IMR-90 (cell line): ENCODE results near the gene CNTN4. TPM values are rescaled to one million over a fixed set of nuclear protein-coding genes. Genes with fewer than 3 reads are reported as not detected.

Experiments used
- ATAC-seq: fragments of 200-7000 bp; cut with Tn5 transposase; 2 replicates; pipeline ENCODE4 v1.9.1; 2020; ENCODE audit warnings: low read depth, mild to moderate bottlenecking, moderate library complexity
- BruUV-seq: library from RNA; stranded (reverse); fragments of 400-500 nt; replicated peaks from 2 replicates; lab custom pipeline; 2021; lab: Mats Ljungman, UMichigan
- CTCF ChIA-PET: fragments of 300-600 bp; formaldehyde crosslinking; extraction: SDS; loops from one replicate; lab custom pipeline; 2021; ENCODE audit warnings: antibody characterized with exemption; lab: Yijun Ruan, JAX
- POLR2A ChIA-PET: fragments of 300-600 bp; sonication (Branson Sonifier 250); formaldehyde crosslinking; loops from one replicate; lab custom pipeline; 2022; ENCODE audit warnings: antibody characterized with exemption; ENCODE audit not compliant: unreplicated experiment; lab: Charles Lee
- DNase-seq: peaks from one replicate; pipeline ENCODE4 v3.0.0; 2013
- H2AFZ ChIP-seq: replicated peaks from 2 replicates; pipeline ENCODE3; 2013; ENCODE audit warnings: low read length, mild to moderate bottlenecking; ENCODE audit not compliant: poor library complexity
- H2AK5ac ChIP-seq: 2 replicates; pipeline ENCODE4 v1.6.1; 2013; ENCODE audit warnings: low read depth, low read length, inconsistent platforms
- H2AK9ac ChIP-seq: replicated peaks from 2 replicates; pipeline ENCODE3; 2013; ENCODE audit warnings: mild to moderate bottlenecking, low read depth, low read length, moderate library complexity; ENCODE audit not compliant: poor library complexity
- H2BK120ac ChIP-seq: 2 replicates; pipeline ENCODE4 v1.6.1; 2013; ENCODE audit warnings: low read depth, low read length, inconsistent platforms
- H2BK15ac ChIP-seq: 3 replicates; pipeline ENCODE4 v1.6.1; 2013; ENCODE audit warnings: low read depth, low read length, inconsistent platforms
- H2BK20ac ChIP-seq: 2 replicates; pipeline ENCODE4 v1.6.1; 2013; ENCODE audit warnings: low read depth, mild to moderate bottlenecking, inconsistent platforms, low read length, moderate library complexity
- H2BK5ac ChIP-seq: 2 replicates; pipeline ENCODE4 v1.6.1; 2013; ENCODE audit warnings: mild to moderate bottlenecking, low read depth, low read length, inconsistent platforms; ENCODE audit not compliant: poor library complexity, severe bottlenecking
- H3K14ac ChIP-seq: replicated peaks from 2 replicates; pipeline ENCODE4 v1.6.1; 2013; ENCODE audit warnings: low read depth, low read length, inconsistent platforms
- H3K18ac ChIP-seq: 2 replicates; pipeline ENCODE4 v1.6.1; 2013; ENCODE audit warnings: low read depth, low read length, control low read depth
- H3K23ac ChIP-seq: 2 replicates; pipeline ENCODE4 v1.6.1; 2013; ENCODE audit warnings: low read depth, low read length, inconsistent platforms
- H3K27ac ChIP-seq: 2 replicates; pipeline ENCODE4 v1.5.1; 2013; ENCODE audit warnings: mild to moderate bottlenecking, control low read depth, low read length; ENCODE audit not compliant: insufficient read depth
- H3K27me3 ChIP-seq: 2 replicates; pipeline ENCODE4 v1.6.1; 2013; ENCODE audit warnings: low read length; ENCODE audit not compliant: control insufficient read depth, insufficient read depth
- H3K36me3 ChIP-seq: 2 replicates; pipeline ENCODE4 v1.6.1; 2013; ENCODE audit warnings: low read length, mixed read lengths; ENCODE audit not compliant: control insufficient read depth, insufficient read depth
- H3K4ac ChIP-seq: 2 replicates; pipeline ENCODE4 v1.6.1; 2013; ENCODE audit warnings: low read depth, low read length, inconsistent platforms
- H3K4me1 ChIP-seq: 2 replicates; pipeline ENCODE4 v1.6.1; 2013; ENCODE audit warnings: low read length, mixed read lengths; ENCODE audit not compliant: control insufficient read depth, insufficient read depth
- H3K4me2 ChIP-seq: 2 replicates; pipeline ENCODE4 v1.6.1; 2013; ENCODE audit warnings: low read depth, mild to moderate bottlenecking, control low read depth, low read length, moderate library complexity
- H3K4me3 ChIP-seq: 2 replicates; pipeline ENCODE4 v1.5.1; 2013; ENCODE audit warnings: low read depth, mild to moderate bottlenecking, control low read depth, low read length, moderate library complexity; ENCODE audit not compliant: insufficient read depth
- H3K56ac ChIP-seq: 2 replicates; pipeline ENCODE4 v1.6.1; 2013; ENCODE audit warnings: low read length, inconsistent platforms; ENCODE audit not compliant: insufficient read depth; ENCODE audit errors: extremely low read depth
- H3K79me1 ChIP-seq, 2 experiments: 2 replicates each; pipeline ENCODE4 v1.6.1; 2013; ENCODE audit warnings: low read length in 2 of 2, inconsistent platforms in 1 of 2, low read depth in 1 of 2
- H3K9ac ChIP-seq: 2 replicates; pipeline ENCODE4 v1.6.1; 2013; ENCODE audit warnings: low read depth, low read length, control low read depth
- H3K9me1 ChIP-seq: 2 replicates; pipeline ENCODE4 v1.6.1; 2013; ENCODE audit warnings: low read length, inconsistent platforms; ENCODE audit not compliant: insufficient read depth
- H3K9me3 ChIP-seq: 2 replicates; pipeline ENCODE4 v1.6.1; 2013; ENCODE audit warnings: low read length; ENCODE audit not compliant: control insufficient read depth, insufficient read depth
- H4K20me1 ChIP-seq: 2 replicates; pipeline ENCODE4 v1.6.1; 2013; ENCODE audit warnings: low read length, inconsistent platforms; ENCODE audit not compliant: insufficient read depth
- H4K5ac ChIP-seq: 2 replicates; pipeline ENCODE4 v1.6.1; 2013; ENCODE audit warnings: mild to moderate bottlenecking, low read depth, low read length, control low read depth
- H4K8ac ChIP-seq, 2 experiments: 2 replicates each; pipeline ENCODE4 v1.6.1; 2013; ENCODE audit warnings: low read depth in 2 of 2, low read length in 2 of 2, control low read depth in 1 of 2, inconsistent platforms in 1 of 2
- H4K91ac ChIP-seq: 2 replicates; pipeline ENCODE4 v1.6.1; 2013; ENCODE audit warnings: low read depth, low read length, inconsistent platforms; ENCODE audit not compliant: insufficient read depth
- CEBPB ChIP-seq: IDR thresholded peaks from 2 replicates; pipeline ENCODE4 v1.6.1; 2012; ENCODE audit warnings: low read depth, low read length, improper control_type of control experiment
- CHD1 ChIP-seq: IDR thresholded peaks from 2 replicates; pipeline ENCODE4 v1.6.1; 2012; ENCODE audit warnings: low read depth, low read length, improper control_type of control experiment
- CTCF ChIP-seq: conservative IDR thresholded peaks from 2 replicates; pipeline ENCODE4 v1.5.1; 2012; ENCODE audit warnings: mild to moderate bottlenecking, low read depth, low read length, improper control_type of control experiment
- ELK1 ChIP-seq: fragments of 150-350 bp; IDR thresholded peaks from 2 replicates; pipeline ENCODE4 v1.6.1; 2016; ENCODE audit warnings: low read depth, mild to moderate bottlenecking, low read length, moderate library complexity, borderline replicate concordance
- FOS ChIP-seq: fragments of 150-350 bp; IDR thresholded peaks from 2 replicates; pipeline ENCODE4 v1.6.1; 2016; ENCODE audit warnings: low read depth, low read length
- MAFK ChIP-seq: IDR thresholded peaks from 2 replicates; pipeline ENCODE4 v1.6.1; 2012; ENCODE audit warnings: low read depth, low read length, improper control_type of control experiment
- MAZ ChIP-seq: IDR thresholded peaks from 2 replicates; pipeline ENCODE4 v1.6.1; 2012; ENCODE audit warnings: low read depth, mild to moderate bottlenecking, low read length, improper control_type of control experiment, moderate library complexity, borderline replicate concordance
- MXI1 ChIP-seq: IDR thresholded peaks from 2 replicates; pipeline ENCODE4 v1.6.1; 2012; ENCODE audit warnings: low read depth, mild to moderate bottlenecking, low read length, moderate library complexity, borderline replicate concordance
- NFE2L2 ChIP-seq: fragments of 150-350 bp; IDR thresholded peaks from 2 replicates; pipeline ENCODE4 v1.6.1; 2016; ENCODE audit warnings: low read depth, mild to moderate bottlenecking, low read length
- POLR2A ChIP-seq: IDR thresholded peaks from 2 replicates; pipeline ENCODE4 v1.6.1; 2012; ENCODE audit warnings: mild to moderate bottlenecking, low read depth, low read length
- RAD21 ChIP-seq: IDR thresholded peaks from 2 replicates; pipeline ENCODE4 v1.6.1; 2012; ENCODE audit warnings: low read length, improper control_type of control experiment
- RCOR1 ChIP-seq: IDR thresholded peaks from 2 replicates; pipeline ENCODE4 v1.6.1; 2012; ENCODE audit warnings: mild to moderate bottlenecking, low read length, improper control_type of control experiment; ENCODE audit not compliant: insufficient replicate concordance
- RFX5 ChIP-seq: IDR thresholded peaks from 2 replicates; pipeline ENCODE4 v1.8.0; 2012; ENCODE audit warnings: low read depth, mild to moderate bottlenecking, low read length, moderate library complexity
- SMC3 ChIP-seq: fragments of 150-350 bp; IDR thresholded peaks from 2 replicates; pipeline ENCODE4 v1.6.1; 2016; ENCODE audit warnings: low read depth, mild to moderate bottlenecking, antibody characterized with exemption, low read length, moderate library complexity
- USF2 ChIP-seq: fragments of 150-350 bp; IDR thresholded peaks from 2 replicates; pipeline ENCODE4 v1.6.1; 2017; ENCODE audit warnings: mild to moderate bottlenecking, antibody characterized with exemption, low read length, low read depth
- whole genome bisulfite sequencing, 2 experiments: methylation state at CpG; one replicate each; pipeline versions ENCODE4 v1.1.5 to v1.1.7; 2013; ENCODE audit warnings: missing lambda C conversion rate in 2 of 2; ENCODE audit not compliant: insufficient read length in 1 of 2; ENCODE audit errors: extremely low coverage in 2 of 2; 5-methylcytosine and 5-hydroxymethylcytosine counted together
- dilution Hi-C: fragments of 300-500 bp; cut with HindIII; formaldehyde crosslinking; loops from one replicate; pipeline ENCODE4 v1.14.3; 2018; ENCODE audit warnings: low sequenced_read_pairs; ENCODE audit not compliant: unreplicated experiment
- in situ Hi-C: fragments of 300-500 bp; cut with MboI; formaldehyde crosslinking; loops from 3 replicates; pipeline ENCODE4 v1.14.3; 2019; ENCODE audit warnings: low sequenced_read_pairs, inconsistent platforms, mixed read lengths
- intact Hi-C: fragments of 100-400 bp; cut with micrococcal nuclease; formaldehyde crosslinking; loops from 2 replicates; pipeline ENCODE4 v1.10.0; 2022
- polyA plus RNA-seq, 3 experiments: library from polyadenylated mRNA; depleted of rRNA; stranded (reverse); fragments of >200 nt; gene quantifications; 2 replicates each; pipeline ENCODE4 v1.2.3, GENCODE V29; 2012; ENCODE audit warnings: low replicate concordance in 1 of 3
- total RNA-seq: library from RNA; depleted of rRNA; stranded (reverse); fragments of >200 nt; gene quantifications from 2 replicates; pipeline ENCODE4 v1.2.3, GENCODE V29; 2012

CNTN4 gene
- total and polyA plus RNA-seq, 2 of the 4 experiments (the other 2 are of a cell fraction): under 0.01 TPM; not detected in 1

GRCh38 chr3:2976796-2977195, 878.1 kb downstream of the CNTN4 start:
- Histone ChIP-seq H2BK15ac (no peak overlapping the region), H4K8ac (no peak overlapping the region), H3K27me3 (no peaks in the 10 kb centered on the region), H4K20me1 (no peaks in the 10 kb centered on the region), H3K4me3 (no peak overlapping the region), H3K4ac (no peak overlapping the region), H4K91ac (no peak overlapping the region), H2BK5ac (no peak overlapping the region), H2BK120ac (no peak overlapping the region), H3K18ac (no peak overlapping the region), H3K9me1 (no peaks in the 10 kb centered on the region), H3K4me2 (no peak overlapping the region), H3K79me1 (no peaks in the 10 kb centered on the region), H3K9me3 (peaks cover 7% of the 10 kb centered on the region; the same call in 1 of the 2 replicates), H3K14ac (no peak overlapping the region), H4K5ac (no peak overlapping the region), H2AK5ac (no peak overlapping the region), H3K56ac (no peak overlapping the region), H2BK20ac (no peak overlapping the region), H2AFZ (no peak overlapping the region), H3K23ac (no peak overlapping the region), H3K27ac (no peak overlapping the region), H2AK9ac (no peak overlapping the region), H3K4me1 (no peaks in the 10 kb centered on the region), H3K9ac (no peak overlapping the region), H3K36me3 (no peaks in the 10 kb centered on the region)
- in situ Hi-C loops (no loop called here), dilution Hi-C loops (no loop called here), intact Hi-C loops (no loop called here)
- BruUV-seq: no TSS peak
- no peak for ATAC-seq
- no peak for DNase-seq
- ChIA-PET CTCF (interaction anchor here (0.6 kb wide), 1 partner anchor 1445 kb away, joined by 3 read pairs; no protein-coding TSS in a partner anchor), POLR2A (no interaction called here)
- TF ChIP-seq CEBPB: no peak
- no peak for TF ChIP-seq CHD1
- TF ChIP-seq POLR2A: no peak
- TF ChIP-seq FOS: no peak
- no peak for TF ChIP-seq ELK1
- no peak for TF ChIP-seq CTCF
- no peak for TF ChIP-seq MAFK
- TF ChIP-seq USF2: no peak
- TF ChIP-seq MAZ: no peak
- no peak for TF ChIP-seq SMC3
- TF ChIP-seq RCOR1: no peak
- TF ChIP-seq RAD21: no peak
- TF ChIP-seq NFE2L2: no peak
- no peak for TF ChIP-seq MXI1
- TF ChIP-seq RFX5: no peak
- whole genome bisulfite sequencing, 2 experiments: no CpG with 5 or more reads among the region's 1 CpG
